Bronchial epithelial cell (primary cell): ENCODE measurements around the gene KIAA1217. TPM values are rescaled to one million over a fixed set of nuclear protein-coding genes. Genes with fewer than 3 reads are reported as not detected.

Experiments used
- DNase-seq: peaks from one replicate; pipeline ENCODE4 v3.0.0-alpha.2; 2010; ENCODE audit warnings: low read depth
- FAIRE-seq: peaks from 2 replicates; lab custom pipeline; 2011; peaks lifted over from hg19 to GRCh38; lab: Jason Lieb, UNC
- H3K27me3 ChIP-seq: 2 replicates; pipeline ENCODE4 v1.5.1; 2011; ENCODE audit warnings: low read length; ENCODE audit not compliant: control insufficient read depth, insufficient read depth
- H3K36me3 ChIP-seq: 2 replicates; pipeline ENCODE4 v1.5.1; 2011; ENCODE audit warnings: low read length; ENCODE audit not compliant: control insufficient read depth, insufficient read depth
- H3K4me3 ChIP-seq: 2 replicates; pipeline ENCODE4 v1.5.1; 2011; ENCODE audit warnings: mild to moderate bottlenecking, low read depth, low read length, control low read depth
- CTCF ChIP-seq: IDR thresholded peaks from 2 replicates; pipeline ENCODE4 v1.5.1; 2011; ENCODE audit warnings: mild to moderate bottlenecking, moderate library complexity, low read length, control low read depth, inconsistent platforms; ENCODE audit not compliant: insufficient read depth, severe bottlenecking
- total RNA-seq: library from RNA; depleted of rRNA; stranded (reverse); fragments of >200 nt; gene quantifications from 2 replicates; pipeline ENCODE4 v1.2.1, GENCODE V29; 2014

KIAA1217 gene
- total RNA-seq, 1 donor from 2014 or later = 3.4 TPM

DNA sequence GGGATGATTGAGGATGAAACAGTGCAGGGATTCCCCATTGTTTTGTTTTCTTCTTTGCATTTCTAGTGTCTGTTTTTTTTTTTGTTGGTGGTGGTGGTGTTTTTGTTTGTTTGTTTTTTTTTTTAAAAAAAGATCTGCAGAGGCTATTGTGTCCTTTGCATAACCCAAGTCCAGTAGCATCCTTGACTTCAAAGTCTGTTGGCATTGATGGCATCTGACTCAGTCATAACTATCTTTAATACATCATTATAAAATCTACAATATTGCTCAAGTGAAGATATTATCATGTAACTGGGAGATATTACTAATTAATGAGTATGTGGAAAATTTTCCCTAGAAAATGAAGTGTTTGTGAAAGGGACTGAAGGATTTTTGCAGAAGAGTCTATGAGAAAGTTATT lies 70.2 kb downstream of the KIAA1217 start:
- DNase-seq (no peak), FAIRE-seq (no peak)
- H3K4me3 ChIP-seq = no peak overlapping the region
- H3K27me3 ChIP-seq = no peaks in the 10 kb centered on the region
- H3K36me3 ChIP-seq = peaks cover 2% of the 10 kb centered on the region
- TF ChIP-seq CTCF = no peak

DNA sequence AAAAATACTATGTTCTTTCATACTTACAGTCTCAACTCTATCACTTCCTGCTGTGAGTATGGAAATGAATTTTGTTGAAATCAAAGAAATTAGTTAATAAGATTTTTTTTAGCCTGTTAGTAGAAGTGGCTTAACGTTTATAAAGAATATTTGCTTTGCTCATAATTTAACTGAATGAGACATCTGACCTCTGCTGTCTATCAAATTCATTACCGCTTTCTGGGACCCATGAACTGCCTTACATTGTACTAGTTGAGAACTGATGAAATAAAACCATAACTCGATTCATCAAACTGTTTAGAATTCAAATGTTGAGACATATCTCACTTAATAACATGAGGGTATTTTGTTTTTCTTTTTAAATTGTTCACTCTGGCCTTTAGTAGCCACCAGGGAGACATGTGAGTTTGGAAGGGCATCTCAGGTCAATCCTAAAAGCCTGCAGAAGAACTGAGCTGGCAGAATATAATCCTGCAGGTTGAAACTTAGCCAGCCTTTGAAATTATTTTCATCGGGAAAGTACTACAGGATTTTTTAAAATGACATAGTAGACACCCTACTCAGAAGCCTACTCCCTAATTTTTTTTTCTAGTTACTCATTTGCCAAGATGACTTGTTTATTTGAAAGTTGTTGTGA lies 78.7 kb downstream of the KIAA1217 start:
- no peaks in the 10 kb centered on the region for H3K27me3 ChIP-seq
- H3K36me3 ChIP-seq = peaks cover 3% of the 10 kb centered on the region
- no peak overlapping the region for H3K4me3 ChIP-seq
- FAIRE-seq (no peak), DNase-seq (peak; percentile 22)
- no peak for TF ChIP-seq CTCF

- H3K27me3 ChIP-seq = no peaks in the 10 kb centered on the region
- FAIRE-seq (peak; percentile 80), DNase-seq (peak; percentile 70)
- H3K4me3 ChIP-seq = no peak overlapping the region
- peaks cover 3% of the 10 kb centered on the region for H3K36me3 ChIP-seq
- no peak for TF ChIP-seq CTCF
Observed at GRCh38 chr10:24288581-24288980, 79.6 kb downstream of the KIAA1217 start.

DNA sequence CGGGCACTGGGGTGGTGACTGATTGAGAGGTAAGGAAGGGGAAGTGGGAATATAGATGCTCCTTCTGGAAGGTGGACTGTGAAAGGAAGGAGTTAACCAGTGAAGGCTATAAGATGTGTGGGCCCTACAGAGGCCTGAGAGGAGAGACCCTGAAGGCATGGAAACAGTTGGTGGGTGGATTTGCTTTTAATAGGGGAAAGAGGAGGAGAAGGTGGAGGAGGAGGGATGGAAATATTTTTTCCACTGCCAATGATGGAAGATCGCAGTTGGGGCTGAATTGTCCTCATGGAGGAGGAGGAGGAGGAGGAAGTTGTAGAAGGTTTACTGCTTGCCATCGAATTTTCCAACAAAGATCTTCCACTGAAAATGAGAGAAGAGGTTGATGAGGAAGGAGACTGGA lies 80.3 kb downstream of the KIAA1217 start:
- H3K4me3 ChIP-seq = no peak overlapping the region
- H3K36me3 ChIP-seq = peaks cover 3% of the 10 kb centered on the region
- H3K27me3 ChIP-seq = no peaks in the 10 kb centered on the region
- FAIRE-seq (no peak), DNase-seq (no peak)
- no peak for TF ChIP-seq CTCF

DNA sequence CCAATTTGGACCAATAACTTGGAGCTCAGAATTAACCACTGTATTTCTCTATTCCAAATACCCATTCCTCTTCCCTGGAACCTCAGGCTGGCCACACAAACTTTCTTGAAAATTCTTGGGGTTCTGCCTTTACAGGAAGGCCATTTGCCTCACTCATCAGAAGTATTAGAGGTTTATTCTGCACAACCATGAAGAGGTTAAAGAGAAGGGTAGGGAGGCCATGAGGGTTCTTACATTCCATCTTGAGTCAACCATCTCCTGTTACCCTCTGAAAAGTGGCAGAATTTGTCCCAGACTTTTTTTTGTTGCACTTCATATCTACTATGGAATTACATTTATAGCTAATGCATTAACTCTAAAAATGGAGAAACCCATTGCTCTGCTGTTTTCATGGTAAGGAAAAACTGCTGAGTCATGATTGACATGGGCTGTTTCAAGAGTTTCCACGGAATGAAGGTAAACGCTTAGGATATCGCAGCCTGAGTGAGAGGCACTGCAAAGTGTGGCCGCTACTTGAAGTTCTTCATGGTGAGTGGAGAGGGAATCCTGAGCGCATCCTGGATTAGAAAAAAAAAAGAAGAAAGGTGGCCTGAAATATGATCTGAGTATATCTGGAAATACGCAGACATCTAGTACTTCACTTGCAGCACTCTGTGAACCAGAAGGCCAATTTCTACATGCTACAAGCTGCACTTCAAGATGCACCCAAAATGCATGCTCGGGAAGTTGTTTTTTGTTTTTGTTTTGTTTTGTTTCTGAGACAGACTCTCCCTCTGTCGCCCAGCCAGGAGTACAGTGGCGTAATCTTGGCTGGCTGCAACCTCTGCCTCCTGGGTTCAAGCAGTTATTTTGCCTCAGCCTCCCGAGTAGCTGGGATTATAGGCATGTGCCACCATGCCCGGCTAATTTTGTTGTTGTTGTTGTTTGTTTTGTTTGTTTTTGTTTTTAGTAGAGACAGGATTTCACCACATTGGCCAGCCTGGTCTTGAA lies 83.7 kb downstream of the KIAA1217 start:
- no peak for TF ChIP-seq CTCF
- no peak overlapping the region for H3K4me3 ChIP-seq
- H3K36me3 ChIP-seq = peaks cover 4% of the 10 kb centered on the region
- DNase-seq (no peak), FAIRE-seq (no peak)
- H3K27me3 ChIP-seq = no peaks in the 10 kb centered on the region
